Measurements from ENCODE around the gene GDF15.

The GDF15 gene

GRCh38 chr19:18423258-18424020, 37.5 kb downstream of the GDF15 start:
- TF ChIP-seq CTCF (IDR thresholded peaks at IDR 0.05; ENCODE audit: low read depth, low read length), result no peak
- no peak overlapping the region for H3K4me3 ChIP-seq (ENCODE audit: low read depth, low read length)

GRCh38 chr19:18424122-18424889, 38.3 kb downstream of the GDF15 start:
- TF ChIP-seq CTCF (IDR thresholded peaks at IDR 0.05; ENCODE audit: low read depth, low read length), result no peak
- H3K4me3 ChIP-seq (ENCODE audit: low read depth, low read length), result no peak overlapping the region

- no peak overlapping the region for H3K4me3 ChIP-seq (ENCODE audit: low read depth, low read length)
- no peak for TF ChIP-seq CTCF (IDR thresholded peaks at IDR 0.05; ENCODE audit: low read depth, low read length)
These were observed 39.0 kb downstream of the GDF15 start for GRCh38 chr19:18424890-18425514.

GRCh38 chr19:18425515-18426415, 39.8 kb downstream of the GDF15 start:
- no peak for TF ChIP-seq CTCF (IDR thresholded peaks at IDR 0.05; ENCODE audit: low read depth, low read length)
- no peak overlapping the region for H3K4me3 ChIP-seq (ENCODE audit: low read depth, low read length)

GRCh38 chr19:18426416-18426767, 40.4 kb downstream of the GDF15 start:
- TF ChIP-seq CTCF (IDR thresholded peaks at IDR 0.05; ENCODE audit: low read depth, low read length), result no peak
- H3K4me3 ChIP-seq (ENCODE audit: low read depth, low read length), result no peak overlapping the region

- H3K4me3 ChIP-seq (ENCODE audit: low read depth, low read length), result no peak overlapping the region
- no peak for TF ChIP-seq CTCF (IDR thresholded peaks at IDR 0.05; ENCODE audit: low read depth, low read length)
These were observed 41.3 kb downstream of the GDF15 start for GRCh38 chr19:18427080-18427742.

Measured in WI38 (cell line).